H9 (cell line): ENCODE data around the gene MYOD1. TPM values are rescaled to one million over a fixed set of nuclear protein-coding genes. Genes with fewer than 3 reads are reported as not detected.

Source experiments
- DNase-seq: peaks from one replicate; pipeline ENCODE4 v3.0.0-alpha.2; 2017
- H2AFZ ChIP-seq: one replicate; pipeline ENCODE4 v1.6.1; 2013; ENCODE audit warnings: mild to moderate bottlenecking, low read length, control low read depth, moderate library complexity
- H2AK5ac ChIP-seq: 2 replicates; pipeline ENCODE4 v1.6.1; 2013; ENCODE audit warnings: low read length, control low read depth, mixed read lengths; ENCODE audit not compliant: insufficient read length
- H2BK120ac ChIP-seq: one replicate; pipeline ENCODE4 v1.6.1; 2013; ENCODE audit warnings: low read depth, mild to moderate bottlenecking, low read length, control low read depth, inconsistent platforms; ENCODE audit not compliant: poor library complexity, severe bottlenecking
- H2BK12ac ChIP-seq: 2 replicates; pipeline ENCODE4 v1.6.1; 2013; ENCODE audit warnings: low read length, control low read depth, mixed read lengths, low read depth; ENCODE audit not compliant: insufficient read length
- H2BK15ac ChIP-seq: 2 replicates; pipeline ENCODE4 v1.6.1; 2013; ENCODE audit warnings: low read depth, low read length, control low read depth
- H2BK20ac ChIP-seq: one replicate; pipeline ENCODE4 v1.6.1; 2013; ENCODE audit warnings: low read depth, mild to moderate bottlenecking, low read length, control low read depth, inconsistent platforms; ENCODE audit not compliant: poor library complexity, severe bottlenecking
- H2BK5ac ChIP-seq: 2 replicates; pipeline ENCODE4 v1.6.1; 2013; ENCODE audit warnings: low read length, control low read depth, mixed read lengths; ENCODE audit not compliant: insufficient read length
- H3K14ac ChIP-seq: 2 replicates; pipeline ENCODE4 v1.6.1; 2013; ENCODE audit warnings: low read length, control low read depth; ENCODE audit not compliant: insufficient read depth
- H3K18ac ChIP-seq: 2 replicates; pipeline ENCODE4 v1.6.1; 2013; ENCODE audit warnings: low read depth, mild to moderate bottlenecking, mixed read lengths, low read length, control low read depth; ENCODE audit not compliant: insufficient read length
- H3K23ac ChIP-seq: 2 replicates; pipeline ENCODE4 v1.6.1; 2013; ENCODE audit warnings: low read length, control low read depth, mixed read lengths, low read depth; ENCODE audit not compliant: insufficient read length
- H3K23me2 ChIP-seq: 2 replicates; pipeline ENCODE4 v1.6.1; 2013; ENCODE audit warnings: low read depth, mild to moderate bottlenecking, mixed read lengths, low read length, control low read depth; ENCODE audit not compliant: insufficient read length, poor library complexity, severe bottlenecking
- H3K27ac ChIP-seq: 2 replicates; pipeline ENCODE4 v1.5.1; 2013; ENCODE audit warnings: low read length, control low read depth, mixed read lengths, low read depth; ENCODE audit not compliant: insufficient read length
- H3K27me3 ChIP-seq: 2 replicates; pipeline ENCODE4 v1.6.1; 2013; ENCODE audit warnings: low read length, control low read depth, inconsistent platforms; ENCODE audit not compliant: insufficient read depth
- H3K4ac ChIP-seq: 2 replicates; pipeline ENCODE4 v1.6.1; 2013; ENCODE audit warnings: low read depth, mild to moderate bottlenecking, control low read depth, inconsistent platforms, low read length, moderate library complexity
- H3K4me1 ChIP-seq: 2 replicates; pipeline ENCODE4 v1.6.1; 2013; ENCODE audit warnings: low read length, control low read depth, inconsistent platforms; ENCODE audit not compliant: insufficient read depth
- H3K4me2 ChIP-seq: 2 replicates; pipeline ENCODE4 v1.6.1; 2013; ENCODE audit warnings: low read length, control low read depth, mixed read lengths; ENCODE audit not compliant: insufficient read length, insufficient read depth
- H3K56ac ChIP-seq: 2 replicates; pipeline ENCODE4 v1.6.1; 2013; ENCODE audit warnings: low read depth, mild to moderate bottlenecking, mixed read lengths, low read length, control low read depth; ENCODE audit not compliant: insufficient read length
- H3K79me1 ChIP-seq: 2 replicates; pipeline ENCODE4 v1.6.1; 2013; ENCODE audit warnings: low read depth, mild to moderate bottlenecking, moderate library complexity, low read length, control low read depth, inconsistent platforms; ENCODE audit not compliant: insufficient read depth, poor library complexity, severe bottlenecking
- H3K79me2 ChIP-seq: 2 replicates; pipeline ENCODE4 v1.6.1; 2013; ENCODE audit warnings: low read length, control low read depth, inconsistent platforms; ENCODE audit not compliant: insufficient read depth
- H3K9ac ChIP-seq: 2 replicates; pipeline ENCODE4 v1.6.1; 2013; ENCODE audit warnings: low read length, control low read depth, mixed read lengths; ENCODE audit not compliant: insufficient read length; ENCODE audit errors: extremely low read depth
- H3K9me3 ChIP-seq: one replicate; pipeline ENCODE4 v1.6.1; 2013; ENCODE audit warnings: low read depth, low read length, inconsistent platforms; ENCODE audit not compliant: control insufficient read depth
- H3T11ph ChIP-seq: one replicate; pipeline ENCODE4 v1.6.1; 2013; ENCODE audit warnings: mild to moderate bottlenecking, low read length, control low read depth, inconsistent platforms
- H4K20me1 ChIP-seq: one replicate; pipeline ENCODE4 v1.6.1; 2013; ENCODE audit not compliant: control insufficient read depth, insufficient read length, insufficient read depth
- H4K5ac ChIP-seq: 2 replicates; pipeline ENCODE4 v1.6.1; 2013; ENCODE audit warnings: low read depth, mild to moderate bottlenecking, mixed read lengths, low read length, control low read depth; ENCODE audit not compliant: insufficient read length
- H4K8ac ChIP-seq: replicated peaks from 2 replicates; pipeline ENCODE4 v1.6.1; 2013; ENCODE audit warnings: low read length, control low read depth, mixed read lengths, low read depth; ENCODE audit not compliant: insufficient read length
- H4K91ac ChIP-seq: 2 replicates; pipeline ENCODE4 v1.6.1; 2013; ENCODE audit warnings: low read depth, mild to moderate bottlenecking, moderate library complexity, mixed read lengths, low read length, control low read depth; ENCODE audit not compliant: insufficient read length
- H3K27ac Mint-ChIP-seq, 3 experiments: 2 replicates in 2 of 3; 3 replicates in 1 of 3; pipeline ENCODE4 v1.8.0; 2020 to 2021; ENCODE audit warnings: mixed read lengths in 3 of 3, mild to moderate bottlenecking in 1 of 3, moderate library complexity in 1 of 3
- H3K27me3 Mint-ChIP-seq: 2 replicates; pipeline ENCODE4 v1.8.0; 2021; ENCODE audit warnings: low read depth, mild to moderate bottlenecking, moderate library complexity, mixed read lengths
- H3K36me3 Mint-ChIP-seq, 3 experiments: 2 replicates in 2 of 3; 3 replicates in 1 of 3; pipeline ENCODE4 v1.8.0; 2020 to 2021; ENCODE audit warnings: low read depth in 3 of 3, mixed read lengths in 3 of 3; ENCODE audit not compliant: insufficient read depth in 1 of 3
- H3K4me1 Mint-ChIP-seq, 2 experiments: 2 replicates each; pipeline ENCODE4 v1.8.0; 2020; ENCODE audit warnings: mixed read lengths in 2 of 2
- H3K4me3 Mint-ChIP-seq, 2 experiments: 2 replicates in 1 of 2; 3 replicates in 1 of 2; pipeline ENCODE4 v1.8.0; 2020 to 2021; ENCODE audit warnings: mild to moderate bottlenecking in 2 of 2, mixed read lengths in 2 of 2, moderate library complexity in 1 of 2
- H3K9me3 Mint-ChIP-seq, 2 experiments: 2 replicates in 1 of 2; 3 replicates in 1 of 2; pipeline ENCODE4 v1.8.0; 2020; ENCODE audit warnings: mild to moderate bottlenecking in 2 of 2, mixed read lengths in 2 of 2, moderate library complexity in 1 of 2
- WGBS: extraction: QIAGEN DNeasy Blood & Tissue Kit; methylation state at CpG from one replicate; pipeline ENCODE4 v1.1.7; 2013; ENCODE audit warnings: missing lambda C conversion rate, low lambda C conversion rate, mixed read lengths; ENCODE audit not compliant: insufficient read length; ENCODE audit errors: extremely low coverage; 5-methylcytosine and 5-hydroxymethylcytosine counted together
- total RNA-seq: library from RNA; stranded (reverse); gene quantifications from 2 replicates; pipeline ENCODE4 v1.2.1, GENCODE V29; 2021
- TF ChIP-seq, protein P1 (sequence below): fragments of 200-600 bp; sonication (generic); conservative IDR thresholded peaks from 3 replicates; pipeline ENCODE4 v1.8.0; 2021; ENCODE audit warnings: antibody characterized with exemption, mild to moderate bottlenecking

MYOD1 gene
- total RNA-seq, 1 experiment from 2014 or later, result not detected

DNA sequence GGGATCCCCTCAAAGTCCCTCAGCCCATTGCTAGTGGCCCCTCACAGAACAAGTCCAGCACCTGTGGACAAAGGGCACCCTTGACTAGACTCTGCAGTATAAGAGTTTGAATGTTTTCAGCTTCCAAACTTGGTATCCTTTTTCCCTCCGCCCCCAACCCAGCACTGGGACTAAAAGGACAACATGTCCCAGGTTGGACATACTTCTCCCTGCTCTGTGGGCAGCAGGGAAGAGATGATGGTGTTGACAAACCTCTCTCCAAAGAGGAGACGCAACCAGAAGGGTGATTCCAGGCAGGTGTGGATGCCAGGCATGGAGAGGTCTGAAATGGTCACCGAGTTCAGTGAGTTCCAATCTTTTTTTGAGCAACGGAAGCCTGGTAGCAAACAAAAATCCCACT lies 4.5 kb upstream of the MYOD1 start:
- Histone ChIP-seq H3K23me2 (no peaks in the 10 kb centered on the region), H3K9me3 (no peaks in the 10 kb centered on the region), H3K79me2 (no peaks in the 10 kb centered on the region), H3K27ac (no peak overlapping the region), H2AFZ (no peak overlapping the region), H3K4me1 (no peaks in the 10 kb centered on the region), H3T11ph (no peak overlapping the region), H2BK20ac (no peak overlapping the region), H3K56ac (no peak overlapping the region), H3K23ac (no peak overlapping the region), H4K91ac (no peak overlapping the region), H2BK15ac (no peak overlapping the region), H2BK5ac (no peak overlapping the region), H3K18ac (no peak overlapping the region), H3K9ac (no peak overlapping the region), H4K5ac (no peak overlapping the region), H3K27me3 (peaks cover 46% of the 10 kb centered on the region), H3K4me2 (no peak overlapping the region), H4K8ac (no peak overlapping the region), H3K4ac (no peak overlapping the region), H3K79me1 (no peaks in the 10 kb centered on the region), H4K20me1 (no peaks in the 10 kb centered on the region), H2AK5ac (no peak overlapping the region), H2BK120ac (no peak overlapping the region), H2BK12ac (no peak overlapping the region), H3K14ac (no peak overlapping the region)
- peaks cover 10 to 13% of the 10 kb centered on the region in 2 experiments for H3K4me1 Mint-ChIP-seq
- no peak overlapping the region for H3K27ac Mint-ChIP-seq
- H3K4me3 Mint-ChIP-seq, result no peak overlapping the region
- H3K27me3 Mint-ChIP-seq, result no peaks in the 10 kb centered on the region; the same call in none of the 2 replicates
- peaks cover 0 to 3% of the 10 kb centered on the region in 2 experiments; a peak in 1 of 5 replicates for H3K9me3 Mint-ChIP-seq
- no CpG with 5 or more reads among the region's 4 CpGs for WGBS
- H3K36me3 Mint-ChIP-seq, result no peaks in the 10 kb centered on the region
- TF ChIP-seq, protein P1, sequence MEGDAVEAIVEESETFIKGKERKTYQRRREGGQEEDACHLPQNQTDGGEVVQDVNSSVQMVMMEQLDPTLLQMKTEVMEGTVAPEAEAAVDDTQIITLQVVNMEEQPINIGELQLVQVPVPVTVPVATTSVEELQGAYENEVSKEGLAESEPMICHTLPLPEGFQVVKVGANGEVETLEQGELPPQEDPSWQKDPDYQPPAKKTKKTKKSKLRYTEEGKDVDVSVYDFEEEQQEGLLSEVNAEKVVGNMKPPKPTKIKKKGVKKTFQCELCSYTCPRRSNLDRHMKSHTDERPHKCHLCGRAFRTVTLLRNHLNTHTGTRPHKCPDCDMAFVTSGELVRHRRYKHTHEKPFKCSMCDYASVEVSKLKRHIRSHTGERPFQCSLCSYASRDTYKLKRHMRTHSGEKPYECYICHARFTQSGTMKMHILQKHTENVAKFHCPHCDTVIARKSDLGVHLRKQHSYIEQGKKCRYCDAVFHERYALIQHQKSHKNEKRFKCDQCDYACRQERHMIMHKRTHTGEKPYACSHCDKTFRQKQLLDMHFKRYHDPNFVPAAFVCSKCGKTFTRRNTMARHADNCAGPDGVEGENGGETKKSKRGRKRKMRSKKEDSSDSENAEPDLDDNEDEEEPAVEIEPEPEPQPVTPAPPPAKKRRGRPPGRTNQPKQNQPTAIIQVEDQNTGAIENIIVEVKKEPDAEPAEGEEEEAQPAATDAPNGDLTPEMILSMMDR, result no peak
- DNase-seq, result no peak
